ENCODE data around the gene ZNF17.

DNA sequence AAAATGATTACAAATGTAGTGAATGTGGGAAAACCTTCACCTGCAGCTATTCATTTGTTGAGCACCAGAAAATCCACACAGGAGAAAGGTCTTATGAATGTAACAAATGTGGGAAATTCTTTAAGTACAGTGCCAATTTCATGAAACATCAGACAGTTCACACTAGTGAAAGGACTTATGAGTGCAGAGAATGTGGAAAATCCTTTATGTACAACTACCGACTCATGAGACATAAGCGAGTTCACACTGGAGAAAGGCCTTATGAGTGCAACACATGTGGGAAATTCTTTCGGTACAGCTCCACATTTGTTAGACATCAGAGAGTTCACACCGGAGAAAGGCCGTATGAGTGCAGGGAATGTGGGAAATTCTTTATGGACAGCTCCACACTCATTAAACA is 12.1 kb upstream of the ZNF17 start:
- TF ChIP-seq, protein P1, sequence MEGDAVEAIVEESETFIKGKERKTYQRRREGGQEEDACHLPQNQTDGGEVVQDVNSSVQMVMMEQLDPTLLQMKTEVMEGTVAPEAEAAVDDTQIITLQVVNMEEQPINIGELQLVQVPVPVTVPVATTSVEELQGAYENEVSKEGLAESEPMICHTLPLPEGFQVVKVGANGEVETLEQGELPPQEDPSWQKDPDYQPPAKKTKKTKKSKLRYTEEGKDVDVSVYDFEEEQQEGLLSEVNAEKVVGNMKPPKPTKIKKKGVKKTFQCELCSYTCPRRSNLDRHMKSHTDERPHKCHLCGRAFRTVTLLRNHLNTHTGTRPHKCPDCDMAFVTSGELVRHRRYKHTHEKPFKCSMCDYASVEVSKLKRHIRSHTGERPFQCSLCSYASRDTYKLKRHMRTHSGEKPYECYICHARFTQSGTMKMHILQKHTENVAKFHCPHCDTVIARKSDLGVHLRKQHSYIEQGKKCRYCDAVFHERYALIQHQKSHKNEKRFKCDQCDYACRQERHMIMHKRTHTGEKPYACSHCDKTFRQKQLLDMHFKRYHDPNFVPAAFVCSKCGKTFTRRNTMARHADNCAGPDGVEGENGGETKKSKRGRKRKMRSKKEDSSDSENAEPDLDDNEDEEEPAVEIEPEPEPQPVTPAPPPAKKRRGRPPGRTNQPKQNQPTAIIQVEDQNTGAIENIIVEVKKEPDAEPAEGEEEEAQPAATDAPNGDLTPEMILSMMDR (IDR thresholded peaks at IDR 0.05) = no peak
- no peak for TF ChIP-seq POLR2A (IDR thresholded peaks at IDR 0.05)
